Measurements from ENCODE around the gene CAPN5. TPM values are rescaled to one million over a fixed set of nuclear protein-coding genes. Genes with fewer than 3 reads are reported as not detected.

CAPN5 gene
- total RNA-seq, 1 donor, result 14.7 TPM

DNA sequence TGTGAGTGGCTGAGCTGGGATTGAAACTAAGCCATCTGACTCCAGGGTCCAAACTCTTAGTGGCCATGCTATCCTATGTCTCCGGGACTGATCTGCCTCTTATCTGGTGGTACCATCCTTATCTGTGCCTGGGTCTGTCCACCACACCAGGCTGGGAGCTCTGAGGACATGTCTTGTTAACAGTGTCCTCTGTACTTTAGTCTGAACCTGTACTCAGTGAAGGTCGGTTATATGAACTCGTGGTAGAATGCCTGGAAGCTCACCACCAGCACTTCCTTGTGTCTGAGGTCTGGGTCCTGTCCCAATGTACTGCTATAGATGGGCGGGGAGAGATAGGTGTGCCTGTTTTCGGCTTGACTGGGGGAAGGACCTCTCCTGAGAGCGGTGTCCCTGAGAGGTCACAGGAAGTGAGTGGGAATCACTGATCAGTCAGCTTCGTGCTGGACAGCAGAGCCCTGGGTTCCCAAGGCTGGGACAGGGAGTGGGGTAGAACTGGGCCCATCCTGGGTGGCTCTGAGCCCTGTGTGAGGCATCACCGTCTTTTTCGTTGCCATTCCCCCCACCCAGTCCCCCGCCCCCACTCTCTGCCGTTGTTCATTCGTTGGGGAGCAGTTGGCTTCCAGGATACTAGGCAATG, 70.1 kb downstream of the CAPN5 start:
- TF ChIP-seq, protein P1, sequence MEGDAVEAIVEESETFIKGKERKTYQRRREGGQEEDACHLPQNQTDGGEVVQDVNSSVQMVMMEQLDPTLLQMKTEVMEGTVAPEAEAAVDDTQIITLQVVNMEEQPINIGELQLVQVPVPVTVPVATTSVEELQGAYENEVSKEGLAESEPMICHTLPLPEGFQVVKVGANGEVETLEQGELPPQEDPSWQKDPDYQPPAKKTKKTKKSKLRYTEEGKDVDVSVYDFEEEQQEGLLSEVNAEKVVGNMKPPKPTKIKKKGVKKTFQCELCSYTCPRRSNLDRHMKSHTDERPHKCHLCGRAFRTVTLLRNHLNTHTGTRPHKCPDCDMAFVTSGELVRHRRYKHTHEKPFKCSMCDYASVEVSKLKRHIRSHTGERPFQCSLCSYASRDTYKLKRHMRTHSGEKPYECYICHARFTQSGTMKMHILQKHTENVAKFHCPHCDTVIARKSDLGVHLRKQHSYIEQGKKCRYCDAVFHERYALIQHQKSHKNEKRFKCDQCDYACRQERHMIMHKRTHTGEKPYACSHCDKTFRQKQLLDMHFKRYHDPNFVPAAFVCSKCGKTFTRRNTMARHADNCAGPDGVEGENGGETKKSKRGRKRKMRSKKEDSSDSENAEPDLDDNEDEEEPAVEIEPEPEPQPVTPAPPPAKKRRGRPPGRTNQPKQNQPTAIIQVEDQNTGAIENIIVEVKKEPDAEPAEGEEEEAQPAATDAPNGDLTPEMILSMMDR (IDR thresholded peaks at IDR 0.05; ENCODE audit: insufficient read depth, low read depth, low read length), result no peak
- DNase-seq (ENCODE audit: low read depth), result no peak
- no peak overlapping the region for H3K4me3 ChIP-seq (ENCODE audit: low read depth, low read length)

DNA sequence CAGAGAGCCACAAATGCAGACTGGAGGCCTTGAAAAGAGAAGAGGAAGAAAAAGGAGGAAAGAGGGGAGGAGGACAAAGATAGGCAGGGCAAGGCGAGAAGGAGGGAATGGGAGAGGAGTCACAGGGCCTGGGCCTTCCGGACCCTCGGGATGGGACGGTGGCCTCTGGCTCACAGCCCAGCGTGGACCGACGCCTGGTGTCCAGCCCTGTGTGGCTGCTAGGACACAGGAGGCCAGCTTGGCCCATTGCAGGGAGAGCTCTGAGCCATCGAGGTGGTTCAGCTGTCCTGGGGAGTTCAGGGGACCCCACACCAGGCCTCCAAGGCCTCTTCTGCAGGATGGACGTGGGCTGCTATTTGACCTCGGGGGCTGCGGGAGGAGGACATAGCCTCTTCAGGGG, 70.7 kb downstream of the CAPN5 start:
- TF ChIP-seq, protein P1 (IDR thresholded peaks at IDR 0.05; ENCODE audit: insufficient read depth, low read depth, low read length), result no peak
- no peak overlapping the region for H3K4me3 ChIP-seq (ENCODE audit: low read depth, low read length)
- no peak for DNase-seq (ENCODE audit: low read depth)

DNA sequence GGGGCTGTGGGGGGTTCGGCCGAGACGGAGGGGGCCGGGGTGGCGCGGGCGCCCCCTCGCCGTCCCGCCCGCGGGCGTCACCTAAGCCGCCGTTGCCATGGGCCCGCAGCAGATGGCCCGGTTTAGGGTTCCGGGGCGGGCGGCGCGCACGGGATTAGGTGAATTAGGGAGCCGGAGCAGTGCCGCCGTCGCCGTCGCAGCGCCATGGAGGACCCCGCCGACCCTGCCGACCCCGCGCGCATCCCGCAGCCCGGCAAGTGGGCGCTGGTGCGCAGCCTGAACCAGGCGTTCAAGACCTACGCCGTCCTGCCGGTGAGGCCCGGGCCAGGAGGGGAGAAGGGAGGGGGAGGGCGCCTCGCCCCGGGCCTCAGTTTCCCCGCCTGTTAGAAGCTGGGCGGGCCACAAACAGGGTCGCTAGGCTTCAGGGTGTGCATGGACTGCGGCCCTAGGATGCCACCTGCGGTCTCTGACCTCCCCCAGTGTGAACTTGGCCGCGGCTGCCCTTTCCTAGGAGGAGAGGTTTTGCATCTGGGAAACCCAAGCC, 71.4 kb downstream of the CAPN5 start:
- H3K4me3 ChIP-seq (ENCODE audit: low read depth, low read length), result no peak overlapping the region
- TF ChIP-seq, protein P1 (IDR thresholded peaks at IDR 0.05; ENCODE audit: insufficient read depth, low read depth, low read length), result no peak
- DNase-seq (ENCODE audit: low read depth), result no peak

DNA sequence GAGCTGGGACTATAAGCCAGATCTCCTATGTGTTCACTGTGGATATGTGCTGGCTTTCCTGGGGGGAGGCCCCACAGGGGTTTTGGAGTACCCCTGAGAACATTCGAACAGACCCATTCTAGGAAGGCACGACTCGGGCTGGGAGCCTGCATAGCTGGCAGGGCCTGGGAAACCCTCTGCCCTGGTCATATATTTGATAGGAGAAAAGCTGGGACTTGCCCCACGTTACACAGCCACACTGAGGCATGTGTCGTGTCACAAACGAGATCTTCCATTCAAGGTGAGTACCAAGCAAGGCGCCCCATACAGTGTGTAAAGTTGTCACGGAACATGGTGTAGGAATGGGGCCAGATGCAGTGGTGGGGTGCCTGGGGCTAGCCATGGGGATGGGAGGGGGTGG, 72.4 kb downstream of the CAPN5 start:
- TF ChIP-seq, protein P1 (IDR thresholded peaks at IDR 0.05; ENCODE audit: insufficient read depth, low read depth, low read length), result no peak
- H3K4me3 ChIP-seq (ENCODE audit: low read depth, low read length), result no peak overlapping the region
- no peak for DNase-seq (ENCODE audit: low read depth)

DNA sequence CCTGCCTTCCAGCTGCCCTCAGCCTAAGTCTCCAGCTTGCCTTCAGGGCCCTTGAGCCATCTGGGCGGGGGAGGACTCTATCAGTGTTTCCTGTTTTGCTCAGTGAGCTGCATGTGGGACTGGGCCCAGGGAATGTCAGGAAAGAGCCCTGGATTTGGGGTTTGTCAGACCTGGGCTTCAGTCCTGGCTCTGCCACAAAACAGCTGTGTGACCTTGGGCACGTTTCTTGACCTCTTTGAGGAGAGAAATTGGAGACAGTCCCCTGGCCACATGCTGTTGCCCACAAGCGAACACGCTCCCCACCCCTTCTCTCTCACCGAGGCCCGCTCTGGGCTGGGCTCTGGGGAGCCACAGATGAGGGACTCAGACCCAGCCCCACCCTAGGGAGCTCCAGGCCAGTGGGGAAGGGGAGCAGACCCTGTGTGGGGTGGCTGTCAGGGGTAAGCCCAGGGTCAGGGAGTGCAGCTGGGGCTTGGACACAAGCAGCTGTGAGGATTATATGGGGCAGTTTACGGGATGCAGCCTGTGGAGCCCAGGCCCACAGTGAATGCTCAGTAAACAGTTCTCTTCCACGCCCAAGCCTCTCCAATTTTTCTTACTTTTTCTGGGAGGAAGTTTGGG, 73.6 kb downstream of the CAPN5 start:
- DNase-seq (ENCODE audit: low read depth), result peak; percentile 90
- TF ChIP-seq, protein P1 (IDR thresholded peaks at IDR 0.05; ENCODE audit: insufficient read depth, low read depth, low read length), result no peak
- H3K4me3 ChIP-seq (ENCODE audit: low read depth, low read length), result no peak overlapping the region

DNA sequence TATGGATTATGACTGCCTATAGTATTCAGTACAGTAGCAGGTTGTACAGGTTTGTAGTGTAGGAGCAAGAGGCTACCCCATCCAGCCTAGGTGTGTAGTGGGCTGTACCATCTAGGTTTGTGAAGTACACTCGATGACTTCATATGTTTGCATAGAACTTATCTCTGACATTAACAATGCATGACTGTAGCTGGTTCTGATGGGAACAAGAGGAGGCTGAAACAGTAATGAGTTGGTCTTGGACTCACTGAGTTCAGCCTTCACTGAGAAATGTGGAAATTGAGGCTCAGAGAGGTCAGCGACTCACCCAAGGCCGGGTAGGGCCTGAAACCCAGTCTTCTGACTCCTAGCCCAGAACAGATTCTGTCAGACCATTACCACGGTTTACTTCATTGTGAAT, 74.3 kb downstream of the CAPN5 start:
- TF ChIP-seq, protein P1 (IDR thresholded peaks at IDR 0.05; ENCODE audit: insufficient read depth, low read depth, low read length), result no peak
- peak; percentile 54 for DNase-seq (ENCODE audit: low read depth)

More for the DNA sequence above, 74.3 kb downstream of the CAPN5 start:
- no peak overlapping the region for H3K4me3 ChIP-seq (ENCODE audit: low read depth, low read length)
